HepG2 (cell line): ENCODE data around the gene MAP2K7. TPM values are rescaled to one million over a fixed set of nuclear protein-coding genes. Genes with fewer than 3 reads are reported as not detected.

Experiments
- DMTF1 ChIP-seq: sonication (generic); formaldehyde crosslinking; IDR thresholded peaks from 2 replicates; pipeline ENCODE4 v1.4.0; 2020; ENCODE audit warnings: mild to moderate bottlenecking, missing genetic modification reagents
- JDP2 ChIP-seq: sonication (generic); formaldehyde crosslinking; IDR thresholded peaks from 2 replicates; pipeline ENCODE4 v1.8.1; 2022; ENCODE audit warnings: missing genetic modification reagents, borderline replicate concordance
- KDM2A ChIP-seq: sonication (generic); formaldehyde crosslinking; IDR thresholded peaks from 2 replicates; pipeline ENCODE4 v1.4.0; 2020; ENCODE audit warnings: low read depth, missing genetic modification reagents, borderline replicate concordance
- MBNL3 ChIP-seq: fragments of 250-450 bp; sonication (Bioruptor Pico); conservative IDR thresholded peaks from 2 replicates; pipeline ENCODE4 v1.8.0; 2022; ENCODE audit warnings: mild to moderate bottlenecking, inconsistent platforms
- PAXIP1 ChIP-seq: sonication (generic); formaldehyde crosslinking; conservative IDR thresholded peaks from 2 replicates; pipeline ENCODE4 v1.4.0; 2020; ENCODE audit warnings: mild to moderate bottlenecking, missing genetic modification reagents, moderate library complexity
- SALL1 ChIP-seq: sonication (generic); formaldehyde crosslinking; IDR thresholded peaks from 2 replicates; pipeline ENCODE4 v1.8.0; 2022; ENCODE audit warnings: mild to moderate bottlenecking, missing genetic modification reagents
- SP140L ChIP-seq: sonication (generic); formaldehyde crosslinking; IDR thresholded peaks from 2 replicates; pipeline ENCODE4 v1.4.0; 2020; ENCODE audit warnings: missing genetic modification reagents, borderline replicate concordance
- TFDP1 ChIP-seq: IDR thresholded peaks from 2 replicates; pipeline ENCODE4 v1.6.1; 2016; ENCODE audit warnings: missing compliant biosample characterization, missing genetic modification reagents, borderline replicate concordance
- TFDP2 ChIP-seq: sonication (generic); formaldehyde crosslinking; IDR thresholded peaks from 2 replicates; pipeline ENCODE4 v1.4.0; 2020; ENCODE audit warnings: missing genetic modification reagents
- ZHX2 ChIP-seq, 2 experiments: sonication (generic) in 1 of 2; formaldehyde crosslinking in 1 of 2; IDR thresholded peaks; 2 replicates each; pipeline versions ENCODE4 v1.6.1 to v1.9.0; 2014 to 2022; ENCODE audit warnings: antibody characterized with exemption in 1 of 2, borderline replicate concordance in 1 of 2, inconsistent platforms in 1 of 2, low read depth in 1 of 2, missing genetic modification reagents in 1 of 2
- ZNF496 ChIP-seq: sonication (generic); formaldehyde crosslinking; IDR thresholded peaks from 2 replicates; pipeline ENCODE4 v1.8.1; 2023; ENCODE audit warnings: mild to moderate bottlenecking, moderate library complexity, missing genetic modification reagents; ENCODE audit not compliant: insufficient replicate concordance
- ZNF839 ChIP-seq: sonication (generic); formaldehyde crosslinking; IDR thresholded peaks from 2 replicates; pipeline ENCODE4 v1.4.0; 2020; ENCODE audit warnings: missing genetic modification reagents, mild to moderate bottlenecking, borderline replicate concordance
- polyA plus RNA-seq, 8 experiments: library from polyadenylated mRNA; depleted of rRNA in 3 of 8; stranded (reverse) in 7 of 8; unstranded in 1 of 8; fragments of >200 nt; fragmentation: Illumina TruSeq in 4 of 8; extraction: Trizol in 4 of 8; gene quantifications; 2 replicates each; pipeline versions ENCODE4 v1.2.1 to v1.2.3, GENCODE V29; 2011 to 2016; ENCODE audit warnings: low read depth in 4 of 8, missing spikeins in 1 of 8, mixed read lengths in 1 of 8; ENCODE audit not compliant: insufficient read depth in 1 of 8
- total RNA-seq, 5 experiments: library from RNA; depleted of rRNA; stranded (reverse); fragments of >200 nt; fragmentation: Illumina TruSeq; extraction: Trizol; gene quantifications; 2 replicates each; pipeline ENCODE4 v1.2.3, GENCODE V29; 2016; ENCODE audit warnings: low read depth in 1 of 5

MAP2K7 gene
- total and polyA plus RNA-seq, 2 of the 13 experiments (the other 11 are each of a cell fraction or from before 2014, with no cell fraction given) = 9.0 to 10.8 TPM

- TF ChIP-seq PAXIP1 (CRISPR knock-in tag) (no peak; the same call in 1 of the 2 replicates), ZNF496 (CRISPR knock-in tag) (no peak), SP140L (no peak), JDP2 (no peak), TFDP2 (CRISPR knock-in tag) (peak; percentile 38; the same call in 1 of the 2 replicates), DMTF1 (CRISPR knock-in tag) (no peak), MBNL3 (CRISPR knock-in tag) (no peak), ZHX2 (IDR thresholded peaks at IDR 0.05; ENCODE audit: low read depth) (0 out of 2 replicates have a peak, but pooled peaks have one; percentile 25), ZHX2 (CRISPR knock-in tag; IDR thresholded peaks at IDR 0.05; ENCODE audit: borderline replicate concordance) (no peak), TFDP1 (CRISPR knock-in tag) (peak; percentile 55; the same call in 1 of the 2 replicates), KDM2A (CRISPR knock-in tag) (0 out of 2 replicates have a peak, but pooled peaks have one; percentile 18), ZNF839 (CRISPR knock-in tag) (no peak), SALL1 (CRISPR knock-in tag) (0 out of 2 replicates have a peak, but pooled peaks have one; percentile 15)
Measured at GRCh38 chr19:7864690-7865074, 39.0 kb upstream of the MAP2K7 start (continued).
